Endothelial cell of umbilical vein (primary cell): ENCODE results near the gene RETREG3. TPM values are rescaled to one million over a fixed set of nuclear protein-coding genes. Genes with fewer than 3 reads are reported as not detected.

Experiments
- BruUV-seq: library from RNA; stranded (reverse); fragments of 400-500 nt; replicated peaks from 2 replicates; lab custom pipeline; 2021; lab: Mats Ljungman, UMichigan
- CTCF ChIA-PET: fragments of 300-600, 350-600 bp; sonication (Branson Sonifier 250); formaldehyde crosslinking; loops from one replicate; lab custom pipeline; 2021; ENCODE audit warnings: antibody characterized with exemption, inconsistent platforms; lab: Charles Lee
- POLR2A ChIA-PET: fragments of 300-600, 350-600 bp; sonication (Branson Sonifier 250); formaldehyde crosslinking; loops from one replicate; lab custom pipeline; 2021; ENCODE audit warnings: antibody characterized with exemption, inconsistent platforms; lab: Charles Lee
- DNase-seq: peaks from one replicate; pipeline ENCODE4 v3.0.0-alpha.2; 2011; ENCODE audit warnings: low read depth, low spot score
- FAIRE-seq: peaks from 2 replicates; lab custom pipeline; 2011; peaks lifted over from hg19 to GRCh38; lab: Jason Lieb, UNC
- H2AFZ ChIP-seq: 2 replicates; pipeline ENCODE4 v1.6.0; 2012; ENCODE audit warnings: low read depth, low read length, control low read depth, inconsistent platforms
- H3K27ac ChIP-seq: 2 replicates; pipeline ENCODE4 v1.5.1; 2011; ENCODE audit warnings: low read depth, mild to moderate bottlenecking, control low read depth, low read length, moderate library complexity; ENCODE audit not compliant: insufficient read depth
- H3K27me3 ChIP-seq, 2 experiments: 2 replicates each; pipeline versions ENCODE4 v1.6.0 to v1.6.1; 2011; ENCODE audit warnings: low read length in 2 of 2, mixed read lengths in 1 of 2; ENCODE audit not compliant: control insufficient read depth in 2 of 2, insufficient read depth in 2 of 2
- H3K36me3 ChIP-seq, 2 experiments: 2 replicates in 1 of 2; 3 replicates in 1 of 2; pipeline ENCODE4 v1.5.1; 2011; ENCODE audit warnings: low read length in 2 of 2, mild to moderate bottlenecking in 1 of 2, moderate library complexity in 1 of 2; ENCODE audit not compliant: control insufficient read depth in 2 of 2, insufficient read depth in 2 of 2; ENCODE audit errors: extremely low read depth in 1 of 2
- H3K4me1 ChIP-seq: 3 replicates; pipeline ENCODE4 v1.5.1; 2011; ENCODE audit warnings: mild to moderate bottlenecking, low read length; ENCODE audit not compliant: control insufficient read depth, insufficient read depth; ENCODE audit errors: extremely low read depth
- H3K4me2 ChIP-seq: 2 replicates; pipeline ENCODE4 v1.6.1; 2011; ENCODE audit warnings: low read length, control low read depth, mixed read lengths; ENCODE audit not compliant: insufficient read depth
- H3K4me3 ChIP-seq, 3 experiments: fragments of 200-600 bp in 1 of 3; sonication (generic), shearing (Covaris generic) in 1 of 3; replicated peaks in 1 of 3; 2 replicates each; pipeline ENCODE4 v1.5.1; 2011 to 2016; ENCODE audit warnings: control low read depth in 3 of 3, low read length in 3 of 3, mild to moderate bottlenecking in 2 of 3, inconsistent platforms in 1 of 3, low read depth in 1 of 3, moderate library complexity in 1 of 3; ENCODE audit not compliant: insufficient read depth in 1 of 3
- H3K79me2 ChIP-seq: 2 replicates; pipeline ENCODE4 v1.6.0; 2012; ENCODE audit warnings: low read length, inconsistent platforms; ENCODE audit not compliant: control insufficient read depth, insufficient read depth
- H3K9ac ChIP-seq: replicated peaks from 2 replicates; pipeline ENCODE3; 2011; ENCODE audit warnings: low read length, control low read depth; ENCODE audit not compliant: insufficient read depth; ENCODE audit errors: extremely low read depth
- H3K9me1 ChIP-seq: replicated peaks from 3 replicates; pipeline ENCODE4 v1.6.0; 2011; ENCODE audit warnings: mild to moderate bottlenecking, low read length; ENCODE audit not compliant: control insufficient read depth, insufficient read depth; ENCODE audit errors: extremely low read depth
- H3K9me3 ChIP-seq: replicated peaks from 2 replicates; pipeline ENCODE4 v1.5.1; 2012; ENCODE audit warnings: low read length, inconsistent platforms; ENCODE audit not compliant: control insufficient read depth, insufficient read depth
- H4K20me1 ChIP-seq: replicated peaks from 2 replicates; pipeline ENCODE3; 2011; ENCODE audit warnings: mild to moderate bottlenecking, low read length; ENCODE audit not compliant: control insufficient read depth, insufficient read depth; ENCODE audit errors: extremely low read depth
- FOS ChIP-seq: IDR thresholded peaks from 2 replicates; pipeline ENCODE4 v1.6.1; 2011; ENCODE audit warnings: mild to moderate bottlenecking, low read length, moderate library complexity, borderline replicate concordance; ENCODE audit not compliant: insufficient read depth
- GATA2 ChIP-seq: IDR thresholded peaks from 2 replicates; pipeline ENCODE4 v1.7.0; 2011; ENCODE audit warnings: low read depth, mild to moderate bottlenecking, moderate library complexity, mixed read lengths, low read length; ENCODE audit not compliant: insufficient read length, insufficient read depth
- POLR2AphosphoS5 ChIP-seq: IDR thresholded peaks from 2 replicates; pipeline ENCODE4 v1.6.1; 2012; ENCODE audit warnings: low read depth, mild to moderate bottlenecking, control low read depth, low read length, moderate library complexity; ENCODE audit not compliant: insufficient read depth
- dilution Hi-C: fragments of 300-500 bp; cut with MboI; formaldehyde crosslinking; loops from one replicate; pipeline ENCODE4 v1.15.0; 2019; ENCODE audit warnings: low sequenced_read_pairs; ENCODE audit not compliant: extremely low pct_ligation_motif_present
- intact Hi-C: fragments of 100-400 bp; cut with micrococcal nuclease; formaldehyde crosslinking; loops from one replicate; pipeline ENCODE4 v1.10.0; 2022
- polyA plus RNA-seq, 4 experiments: library from polyadenylated mRNA; depleted of rRNA in 3 of 4; stranded (reverse) in 3 of 4; unstranded in 1 of 4; fragments of >200 nt; gene quantifications; 2 replicates each; pipeline versions ENCODE4 v1.2.1 to v1.2.3, GENCODE V29; 2011 to 2012; ENCODE audit warnings: missing spikeins in 1 of 4
- total RNA-seq: library from RNA; stranded (reverse); gene quantifications from 2 replicates; pipeline ENCODE4 v1.2.3, GENCODE V29; 2021
- TF ChIP-seq, protein P1 (sequence below), 2 donors: IDR thresholded peaks; 1 replicate in 1 of 2; 2 replicates in 1 of 2; pipeline ENCODE4 v1.5.1; 2011; ENCODE audit warnings: low read length in 2 of 2, mild to moderate bottlenecking in 2 of 2, moderate library complexity in 2 of 2, control low read depth in 1 of 2, inconsistent platforms in 1 of 2, low read depth in 1 of 2; ENCODE audit not compliant: insufficient read depth in 1 of 2; ENCODE audit errors: extremely low read depth in 1 of 2

Gene RETREG3
- total and polyA plus RNA-seq, 2 donors (not counting 3 experiments of a cell fraction or from before 2014, with no cell fraction given): 36.2 to 53.4 TPM

DNA sequence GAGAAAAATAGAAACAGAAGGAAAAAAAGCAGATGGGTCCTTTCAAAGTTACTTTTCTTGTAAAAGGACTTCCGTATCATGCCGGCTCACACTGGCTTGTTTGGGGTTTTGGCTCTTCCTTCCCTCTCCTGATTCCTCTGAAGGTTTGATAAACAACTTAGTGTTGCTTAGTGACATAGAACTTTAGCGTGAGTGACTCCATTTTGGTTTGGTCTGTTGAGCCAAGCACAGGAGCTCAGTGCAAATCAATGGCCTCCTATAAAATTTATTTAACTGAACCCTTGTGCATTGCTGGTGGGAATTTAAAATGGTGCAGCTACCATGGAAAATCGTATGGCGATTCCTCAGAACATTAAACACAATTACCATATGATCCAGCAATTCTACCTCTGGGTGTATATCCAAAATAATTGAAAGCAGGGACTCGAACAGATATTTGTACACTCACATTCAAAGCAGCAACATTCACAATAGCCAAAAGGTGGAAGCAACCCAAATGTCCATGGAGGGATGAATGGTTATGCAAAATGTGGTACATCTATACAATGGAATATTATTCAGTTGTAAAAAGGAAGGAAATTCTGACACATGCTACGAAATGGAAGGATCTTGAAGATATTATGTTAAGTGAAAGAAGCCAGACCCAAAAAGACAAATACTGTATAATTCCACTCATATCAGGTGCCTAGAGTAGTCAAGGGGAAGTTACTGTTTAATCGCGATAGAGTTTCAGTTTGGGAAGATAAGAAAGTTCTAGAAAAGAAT is 48.8 kb upstream of the RETREG3 start:
- TF ChIP-seq FOS (no peak), POLR2AphosphoS5 (no peak), GATA2 (no peak)
- TF ChIP-seq, protein P1, sequence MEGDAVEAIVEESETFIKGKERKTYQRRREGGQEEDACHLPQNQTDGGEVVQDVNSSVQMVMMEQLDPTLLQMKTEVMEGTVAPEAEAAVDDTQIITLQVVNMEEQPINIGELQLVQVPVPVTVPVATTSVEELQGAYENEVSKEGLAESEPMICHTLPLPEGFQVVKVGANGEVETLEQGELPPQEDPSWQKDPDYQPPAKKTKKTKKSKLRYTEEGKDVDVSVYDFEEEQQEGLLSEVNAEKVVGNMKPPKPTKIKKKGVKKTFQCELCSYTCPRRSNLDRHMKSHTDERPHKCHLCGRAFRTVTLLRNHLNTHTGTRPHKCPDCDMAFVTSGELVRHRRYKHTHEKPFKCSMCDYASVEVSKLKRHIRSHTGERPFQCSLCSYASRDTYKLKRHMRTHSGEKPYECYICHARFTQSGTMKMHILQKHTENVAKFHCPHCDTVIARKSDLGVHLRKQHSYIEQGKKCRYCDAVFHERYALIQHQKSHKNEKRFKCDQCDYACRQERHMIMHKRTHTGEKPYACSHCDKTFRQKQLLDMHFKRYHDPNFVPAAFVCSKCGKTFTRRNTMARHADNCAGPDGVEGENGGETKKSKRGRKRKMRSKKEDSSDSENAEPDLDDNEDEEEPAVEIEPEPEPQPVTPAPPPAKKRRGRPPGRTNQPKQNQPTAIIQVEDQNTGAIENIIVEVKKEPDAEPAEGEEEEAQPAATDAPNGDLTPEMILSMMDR (IDR thresholded peaks at IDR 0.05; ENCODE audit: extremely low read depth in 1 of 2, insufficient read depth in 1 of 2, low read depth in 1 of 2, low read length in 2 of 2): no peak
- CTCF ChIA-PET: interaction anchor here (0.8 to 2.0 kb wide), 3 partner anchors 21 to 80 kb away, joined by 3 to 7 read pairs (median 4); no protein-coding TSS in a partner anchor
- Histone ChIP-seq H3K27me3 (no peaks in the 10 kb centered on the region), H3K4me3 (no peak overlapping the region), H3K9me3 (no peaks in the 10 kb centered on the region), H3K4me1 (peaks cover 21% of the 10 kb centered on the region), H3K27ac (no peak overlapping the region), H3K79me2 (no peaks in the 10 kb centered on the region), H3K9me1 (no peaks in the 10 kb centered on the region), H3K4me2 (no peak overlapping the region), H3K9ac (no peak overlapping the region), H4K20me1 (no peaks in the 10 kb centered on the region), H2AFZ (no peak overlapping the region), H3K36me3 (no peaks in the 10 kb centered on the region)
- intact Hi-C loops (loop anchor here (5.0 kb wide), 1 partner anchor 51 kb away; the partner anchor contains the start of genes RETREG3 and TUBG1), dilution Hi-C loops (no loop called here)
- DNase-seq: no peak
- POLR2A ChIA-PET: no interaction called here
- no TSS peak for BruUV-seq
- no peak for FAIRE-seq
